Suppressor macrophage (primary cell): ENCODE data around the gene NGB.
"Not testable (repeated sequence)": the region's sequence is repeated elsewhere in the genome, so short reads cannot be mapped to it uniquely, and the experiment has no call there.

ENCODE experiments used
- DNase-seq, 4 experiments: peaks; one replicate each; pipeline ENCODE4 v3.0.0-alpha.2; 2020 to 2022

Gene NGB

GRCh38 chr14:77290705-77291104 lies 19.7 kb upstream of the NGB start:
- no peak for DNase-seq

DNA sequence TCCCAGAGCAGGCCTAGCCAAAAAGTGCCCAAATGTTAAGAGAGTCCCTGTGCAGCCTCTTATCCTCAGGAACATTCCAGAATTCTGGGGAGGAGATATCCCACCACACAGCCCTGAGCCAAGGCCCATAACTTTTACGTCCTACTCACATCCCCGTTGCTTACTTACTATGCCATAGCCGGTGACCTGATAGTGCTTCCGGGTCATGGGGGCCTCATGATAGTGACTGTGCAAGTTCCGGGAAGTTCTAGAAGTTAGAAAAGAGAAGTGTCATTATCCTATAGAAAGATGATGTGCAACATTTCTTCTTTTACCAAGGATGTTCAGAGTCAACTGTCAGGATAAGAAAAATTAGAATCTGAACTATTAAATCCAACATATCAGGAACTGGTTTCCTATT lies 15.6 kb upstream of the NGB start:
- peak in 2 of 4 experiments; percentile 26 to 28 for DNase-seq

DNA sequence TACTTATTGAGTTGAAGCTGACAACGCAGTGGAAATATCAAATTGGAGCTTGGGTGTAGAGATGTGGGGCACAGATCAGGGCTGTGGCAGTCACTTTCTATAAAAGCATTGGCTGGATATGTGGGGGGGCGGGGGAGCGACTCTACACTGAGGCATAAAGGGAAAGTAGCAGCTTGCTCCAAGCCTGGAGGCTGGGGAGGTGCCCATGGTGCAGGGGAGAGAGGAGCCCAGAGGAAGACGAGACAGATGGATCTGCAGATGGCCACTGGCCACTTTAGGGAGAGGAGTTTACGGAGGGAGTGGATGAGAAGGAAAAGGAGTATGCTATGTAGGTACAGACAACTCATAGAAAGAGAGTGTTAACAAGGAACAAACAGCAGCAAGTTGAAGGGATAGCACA lies 13.5 kb upstream of the NGB start:
- DNase-seq: no peak

DNA sequence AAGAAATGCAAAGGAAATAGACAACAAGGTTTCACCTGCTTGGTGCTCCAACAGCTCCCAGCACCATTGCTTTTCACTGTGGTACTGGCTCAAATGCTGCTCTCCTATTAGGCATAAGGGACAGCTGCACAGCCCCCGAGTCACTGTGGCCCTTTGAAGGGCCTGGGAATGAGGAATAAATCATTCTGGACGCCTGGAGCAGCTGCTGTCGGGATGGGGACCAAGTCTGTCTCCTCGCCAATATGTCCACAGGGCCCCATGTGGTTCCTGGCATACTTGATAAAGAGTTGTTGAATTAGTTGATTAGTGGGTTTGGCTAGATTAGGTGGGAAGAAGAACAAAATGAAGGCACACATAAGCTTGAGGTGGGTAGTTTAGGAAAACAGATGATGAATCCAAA lies 13.1 kb upstream of the NGB start:
- DNase-seq: no peak

- DNase-seq: no peak
Measured at GRCh38 chr14:77281852-77282410, 10.9 kb upstream of the NGB start.

DNA sequence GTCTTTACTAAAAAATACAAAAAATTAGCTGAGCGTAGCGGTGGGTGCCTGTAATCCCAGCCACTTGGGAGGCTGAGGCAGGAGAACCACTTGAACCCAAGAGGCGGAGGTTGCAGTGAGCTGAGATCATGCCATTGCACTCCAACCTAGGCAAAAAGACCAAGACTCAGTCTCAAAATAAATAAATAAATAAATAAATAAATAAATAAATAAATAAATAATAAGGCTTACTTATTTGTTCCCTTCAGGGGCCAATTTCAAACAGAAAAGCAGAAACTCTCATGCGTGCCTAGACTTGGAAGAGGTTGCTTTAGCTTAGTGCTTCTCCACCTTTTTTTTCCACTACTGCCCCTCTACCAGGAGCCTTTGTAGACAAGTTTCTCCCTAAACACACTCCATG lies 9.9 kb upstream of the NGB start:
- DNase-seq: not testable (repeated sequence)

- DNase-seq: no peak
Measured at GRCh38 chr14:77279719-77280118, 8.7 kb upstream of the NGB start.

- DNase-seq: no peak
Measured at GRCh38 chr14:77278461-77279230, 7.6 kb upstream of the NGB start.

DNA sequence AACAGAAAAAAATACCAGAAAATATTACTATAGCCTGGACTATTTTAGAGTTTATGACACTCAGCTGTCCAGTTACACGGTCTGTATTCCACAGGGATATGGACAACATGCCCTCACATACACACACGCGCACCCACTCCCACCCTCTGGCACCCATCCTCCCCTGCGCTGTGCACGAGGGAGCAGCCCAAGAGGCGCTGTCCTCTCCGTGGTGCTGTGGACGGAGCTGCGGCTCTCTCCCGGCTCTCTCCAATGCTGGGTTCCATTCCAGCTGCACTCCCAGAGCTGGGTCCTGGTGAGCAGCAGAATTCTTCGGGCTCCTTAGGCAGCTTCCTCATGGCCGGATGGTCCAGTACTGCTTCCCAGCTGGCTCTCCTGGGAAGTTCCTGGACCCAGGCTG lies 6.0 kb upstream of the NGB start:
- no peak for DNase-seq

GRCh38 chr14:77276295-77276935 lies 5.4 kb upstream of the NGB start:
- DNase-seq: no peak

- no peak for DNase-seq
Measured at GRCh38 chr14:77275601-77276017, 4.6 kb upstream of the NGB start.

- no peak for DNase-seq
Measured at GRCh38 chr14:77275041-77275580, 4.1 kb upstream of the NGB start.

- no peak for DNase-seq
Measured at GRCh38 chr14:77273796-77274195, 2.8 kb upstream of the NGB start.

- DNase-seq: no peak
Measured at GRCh38 chr14:77272261-77272660, 1.3 kb upstream of the NGB start.

DNA sequence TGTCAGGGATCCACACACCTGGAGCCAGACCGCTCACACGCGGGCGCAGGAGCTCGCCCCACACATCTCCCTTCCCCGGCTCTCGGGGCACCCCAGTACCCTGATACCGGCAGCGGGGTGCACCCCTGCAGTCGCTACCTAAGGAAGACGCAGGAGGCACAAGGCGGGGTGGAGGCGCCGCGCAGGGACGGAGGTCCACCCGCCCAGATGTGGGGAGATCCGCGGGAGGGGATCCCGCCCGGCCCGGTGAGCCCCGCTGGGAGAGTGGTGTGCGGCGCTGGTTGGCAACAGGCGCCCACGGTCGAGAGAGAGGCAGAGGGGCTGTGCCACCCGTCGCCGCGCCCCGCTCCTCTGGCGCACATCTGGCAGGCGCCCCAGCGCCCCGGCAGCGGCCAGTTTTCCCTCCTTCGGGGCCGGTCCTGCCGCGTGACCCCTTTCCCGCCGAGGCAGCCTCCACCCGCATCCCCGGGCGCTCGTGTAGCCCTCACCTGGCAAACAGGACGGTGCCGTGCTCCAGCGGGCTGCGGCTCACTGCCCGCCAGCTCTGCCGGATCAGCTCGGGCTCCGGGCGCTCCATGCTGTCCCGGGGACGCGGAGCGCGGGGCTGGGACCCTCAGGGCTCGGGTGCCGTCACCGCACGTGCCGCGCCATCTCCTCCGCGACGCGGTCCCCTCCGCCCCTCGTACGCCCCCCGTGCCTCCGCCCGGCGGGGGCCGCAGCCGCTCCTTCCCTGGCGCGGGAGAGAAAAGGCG lies 469 bp downstream of the NGB start:
- no peak for DNase-seq

DNA sequence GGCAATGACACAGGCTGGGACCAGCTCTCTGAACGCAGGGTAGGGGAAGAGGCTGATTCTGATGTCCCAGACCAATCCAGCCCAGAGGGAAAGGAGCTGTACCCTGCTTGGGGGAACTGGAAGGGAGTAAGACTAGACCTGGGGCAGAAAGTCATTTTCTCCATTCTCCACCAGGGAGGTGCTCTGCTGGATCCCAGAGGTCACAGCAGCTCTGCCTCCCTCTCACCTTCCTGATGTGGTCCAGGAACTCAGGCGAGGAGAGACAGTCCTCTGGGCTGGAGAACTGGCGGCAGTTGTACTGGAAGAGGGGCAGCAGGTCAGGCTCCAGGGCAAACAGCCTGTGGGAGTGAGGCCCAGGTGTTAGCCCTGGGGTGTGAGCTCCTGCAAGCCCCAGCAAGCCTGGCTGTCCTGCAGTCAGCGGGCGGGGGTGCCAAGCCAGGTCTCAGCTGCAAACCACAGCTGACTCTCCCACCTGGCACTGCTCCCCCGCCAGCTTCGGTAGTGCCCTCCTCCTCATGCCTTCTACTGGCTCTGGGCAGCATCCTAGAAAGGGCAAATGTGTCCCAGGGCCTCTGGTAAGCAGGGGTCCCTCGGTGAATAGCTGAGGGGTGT lies 1.9 kb downstream of the NGB start:
- DNase-seq: no peak

DNA sequence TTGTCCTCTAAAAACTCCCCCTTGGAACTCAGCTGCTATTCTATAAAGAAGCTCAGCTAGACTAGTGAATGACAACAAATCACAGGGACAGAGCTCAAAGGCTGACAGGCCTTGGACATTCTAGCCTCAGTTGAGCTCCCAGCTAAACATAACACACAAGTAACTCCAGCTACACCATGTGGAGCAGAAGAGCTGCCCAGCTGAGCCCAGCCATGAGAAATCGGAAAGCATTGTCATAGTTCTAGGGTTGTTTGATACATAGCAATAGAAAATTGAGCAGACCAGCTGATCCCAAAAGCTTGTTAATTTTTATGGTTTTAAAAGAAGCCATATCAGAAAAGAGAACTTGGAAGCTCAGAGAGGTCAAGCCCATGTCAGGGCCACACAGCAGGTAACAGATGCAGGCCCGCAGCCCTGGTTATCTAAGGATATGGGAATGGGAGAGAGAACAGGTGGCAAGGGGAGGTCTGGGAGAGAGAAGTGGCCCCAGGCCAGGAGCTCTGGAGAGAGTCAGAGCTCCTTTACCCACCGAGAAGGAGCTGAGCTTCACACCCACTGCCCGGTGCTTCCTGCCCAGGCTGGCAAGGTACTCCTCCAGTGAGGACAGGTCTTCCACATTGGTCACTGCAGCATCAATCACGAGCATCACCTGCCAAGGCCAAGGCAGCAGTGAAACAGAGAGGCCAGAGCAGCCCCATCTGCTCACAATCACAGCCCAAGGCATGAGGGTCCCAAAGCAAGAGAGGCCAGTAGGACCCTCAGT lies 2.9 kb downstream of the NGB start:
- no peak for DNase-seq

DNA sequence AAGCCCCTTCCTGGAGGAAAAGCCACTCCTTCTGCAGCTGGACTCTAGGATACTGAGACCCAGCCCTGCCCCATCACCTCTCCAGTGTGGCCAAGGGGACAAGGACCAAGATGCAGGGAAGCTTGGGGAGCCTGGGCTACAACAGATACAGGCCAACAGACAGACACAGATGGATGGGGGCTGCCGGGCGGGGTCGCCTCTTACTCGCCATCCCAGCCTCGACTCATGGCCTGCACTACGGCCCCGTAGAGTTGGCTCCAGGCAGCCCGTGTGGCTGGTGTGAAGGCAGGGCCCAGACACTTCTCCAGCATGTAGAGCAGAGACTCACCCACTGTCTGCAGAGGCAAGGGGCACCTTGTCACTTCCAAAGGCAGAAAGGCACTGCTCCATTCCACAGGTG lies 4.7 kb downstream of the NGB start:
- no peak for DNase-seq

GRCh38 chr14:77265561-77266335 lies 5.3 kb downstream of the NGB start:
- no peak for DNase-seq

- DNase-seq: no peak
Measured at GRCh38 chr14:77265187-77265515, 5.9 kb downstream of the NGB start.
